NCI-H1436 (cell line): ENCODE results near the gene CXCR6.

Source experiments
- DNase-seq: peaks from one replicate; lab custom pipeline; 2025; lab: John Stamatoyannopoulos, UW

The CXCR6 gene

DNA sequence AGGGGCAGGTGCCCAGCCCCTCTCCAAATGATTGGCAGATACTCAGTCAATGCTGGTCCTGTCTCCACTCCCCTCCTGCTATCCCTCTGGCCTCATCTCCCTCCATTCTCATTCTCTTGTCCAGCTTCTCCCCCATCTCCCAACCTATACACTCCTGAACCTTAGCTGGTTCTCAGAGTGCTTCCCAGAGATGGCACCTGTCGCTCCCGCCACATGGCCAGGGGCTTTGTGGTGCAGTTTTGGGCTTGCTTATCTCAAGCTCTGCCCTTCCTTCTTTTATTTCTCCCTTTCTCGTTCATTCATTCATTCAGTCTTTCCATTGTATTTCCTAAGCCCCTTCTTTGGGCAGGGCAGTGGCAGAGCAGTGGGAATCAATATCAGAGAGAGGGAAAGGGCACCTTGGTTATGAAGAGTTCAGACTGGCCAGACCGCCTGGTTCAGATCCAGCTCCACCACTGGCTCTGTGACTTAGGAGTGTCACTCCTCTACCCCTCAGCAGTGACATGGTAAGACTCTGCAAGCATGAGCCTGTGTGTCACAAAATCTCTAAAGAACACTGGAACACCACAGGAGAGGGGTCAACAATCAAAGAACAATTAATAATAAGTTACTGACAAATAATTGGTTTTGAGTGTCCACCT lies 20.2 kb upstream of the CXCR6 start:
- DNase-seq = no peak

DNA sequence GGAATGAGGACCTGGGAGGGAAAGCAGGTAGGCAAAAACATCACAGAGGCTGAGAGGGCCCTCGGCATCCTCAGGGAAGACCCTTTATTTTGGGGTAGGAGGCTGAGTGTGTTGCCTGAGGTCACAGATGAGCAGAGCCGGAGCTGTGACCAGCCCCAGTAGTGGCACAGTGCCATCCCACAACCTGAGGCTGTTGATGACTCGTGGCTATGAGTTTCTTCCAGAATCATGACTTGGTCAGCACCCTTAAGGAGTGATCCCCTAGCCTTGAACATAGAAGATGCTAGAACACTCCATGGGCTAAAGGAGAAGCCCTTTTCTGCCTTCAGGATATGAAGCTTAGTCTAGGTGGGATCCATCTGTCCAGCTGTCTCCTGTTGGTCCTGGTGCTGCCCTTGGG lies 19.5 kb upstream of the CXCR6 start:
- DNase-seq = no peak

DNA sequence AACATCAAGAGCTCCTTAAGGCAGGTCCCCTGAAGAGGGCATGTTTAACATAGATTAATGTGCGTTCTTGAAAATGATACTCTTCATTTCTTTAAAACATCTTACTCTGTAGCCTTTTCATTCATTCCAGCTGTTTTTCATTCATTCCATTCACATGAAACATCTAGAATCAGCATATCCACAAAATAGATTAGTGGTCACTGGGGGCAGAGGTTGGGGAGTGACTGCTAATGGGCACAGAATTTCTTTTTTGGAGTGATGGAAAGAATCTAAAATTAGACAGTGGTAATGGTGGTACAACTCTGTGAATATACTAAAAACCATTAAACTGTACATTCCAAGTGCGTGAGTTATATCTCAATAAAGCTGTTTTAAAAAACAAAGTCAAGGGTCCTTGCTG lies 15.4 kb upstream of the CXCR6 start:
- DNase-seq = no peak

DNA sequence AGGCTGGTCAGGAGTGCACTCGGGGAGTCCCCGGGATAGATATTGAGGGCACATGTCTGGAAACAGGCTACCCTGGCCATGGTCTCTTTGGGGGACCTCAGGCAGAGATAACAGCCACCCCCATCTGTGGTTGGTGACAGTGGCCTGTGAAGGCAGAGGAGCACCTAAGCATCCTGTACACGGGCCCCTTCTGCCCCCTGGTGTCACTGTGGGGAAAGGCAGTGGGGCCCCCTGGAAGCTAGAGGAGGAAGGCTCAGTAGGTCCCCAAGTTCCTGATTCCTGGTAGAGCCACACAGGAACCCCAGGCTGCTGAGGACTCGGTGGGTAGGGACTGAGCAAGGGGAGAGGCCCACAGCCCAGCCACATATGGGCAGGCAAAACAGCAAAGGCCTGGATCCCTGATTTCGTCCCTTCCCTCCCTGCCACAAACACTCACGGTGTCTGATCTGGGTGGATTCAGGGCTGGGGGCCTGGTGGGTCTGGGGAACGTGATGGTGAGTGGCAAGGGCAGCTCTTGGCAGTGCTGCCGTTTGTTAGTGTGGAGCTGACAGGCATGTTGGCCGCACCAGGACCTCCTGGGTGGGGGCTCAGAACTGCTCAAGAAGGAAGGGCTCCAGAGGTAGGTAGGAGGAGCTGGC lies 14.1 kb upstream of the CXCR6 start:
- no peak for DNase-seq

DNA sequence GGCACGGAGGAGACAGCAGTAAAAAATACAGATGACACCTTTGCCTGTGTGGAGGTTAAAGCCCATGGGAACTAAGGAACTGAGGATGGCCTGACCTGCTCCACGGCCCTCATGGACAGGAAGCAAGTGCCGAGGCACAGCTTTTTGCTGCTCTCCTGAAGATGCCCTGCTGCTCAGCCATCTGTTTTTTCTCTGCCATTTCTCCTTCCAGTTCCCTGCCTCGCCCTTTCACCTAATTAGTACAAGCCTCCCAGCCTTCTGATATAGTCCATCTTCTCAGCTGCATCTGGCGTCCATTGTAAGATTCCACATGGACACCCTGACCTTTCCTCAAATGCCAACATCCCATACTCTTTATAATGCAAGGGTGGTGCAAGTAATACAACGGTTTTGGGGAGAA lies 11.8 kb upstream of the CXCR6 start:
- no peak for DNase-seq

DNA sequence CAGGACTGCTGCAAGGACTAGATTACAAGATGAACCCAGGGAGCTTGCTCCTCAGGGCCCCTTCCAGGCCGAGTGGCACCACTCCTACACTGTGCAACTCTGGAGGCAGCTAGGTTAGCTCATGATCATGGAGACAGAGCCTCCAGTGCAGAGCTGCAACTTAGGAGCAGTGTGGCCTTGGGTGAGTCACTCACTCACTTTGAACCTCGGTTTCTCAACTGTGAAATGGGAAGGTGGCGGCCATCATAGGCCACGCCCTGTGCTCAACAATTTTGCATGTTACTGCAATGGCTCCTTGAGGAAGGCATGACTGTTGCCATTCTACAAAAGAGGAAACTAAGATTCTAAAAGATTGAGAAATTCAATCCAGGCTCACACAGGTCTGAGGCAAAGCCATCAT lies 11.2 kb upstream of the CXCR6 start:
- no peak for DNase-seq

DNA sequence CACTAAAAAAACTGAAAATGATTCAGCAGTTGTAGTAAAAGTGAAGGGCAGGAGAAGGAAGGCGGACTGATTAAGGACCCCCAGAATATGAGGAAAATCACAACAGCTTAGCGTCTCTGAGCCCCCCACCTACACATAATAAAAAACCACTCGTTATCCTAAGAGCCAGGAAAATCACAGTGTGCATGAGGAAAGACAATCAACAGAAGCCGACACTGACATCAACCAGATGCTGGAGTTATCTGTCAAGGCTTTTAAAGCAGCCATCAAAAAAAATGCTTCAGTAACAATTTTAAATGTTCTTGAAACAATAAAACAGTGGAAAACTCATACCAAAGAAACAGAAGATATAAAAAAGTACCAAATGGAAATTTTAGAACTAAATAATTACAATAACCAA lies 9.7 kb upstream of the CXCR6 start:
- no peak for DNase-seq

DNA sequence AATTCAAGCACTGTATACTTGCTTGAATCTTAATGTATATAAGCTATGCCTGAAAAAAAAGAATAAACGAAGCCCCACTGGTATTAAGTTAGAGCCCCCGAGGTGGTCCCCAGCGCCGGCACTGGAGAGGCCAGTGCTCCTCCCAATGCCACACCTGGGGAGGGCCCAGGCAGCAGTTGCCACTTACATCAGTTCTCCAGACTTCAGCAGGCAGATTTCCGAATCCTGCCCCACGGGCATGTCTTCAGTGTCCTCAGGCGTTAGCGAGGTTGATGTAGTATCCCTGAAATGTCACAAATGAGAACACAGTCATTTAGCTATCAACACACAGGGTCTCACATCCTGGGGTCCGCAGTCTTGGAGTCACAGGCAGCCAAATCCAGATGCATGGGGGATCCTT lies 7.0 kb upstream of the CXCR6 start:
- DNase-seq = no peak

DNA sequence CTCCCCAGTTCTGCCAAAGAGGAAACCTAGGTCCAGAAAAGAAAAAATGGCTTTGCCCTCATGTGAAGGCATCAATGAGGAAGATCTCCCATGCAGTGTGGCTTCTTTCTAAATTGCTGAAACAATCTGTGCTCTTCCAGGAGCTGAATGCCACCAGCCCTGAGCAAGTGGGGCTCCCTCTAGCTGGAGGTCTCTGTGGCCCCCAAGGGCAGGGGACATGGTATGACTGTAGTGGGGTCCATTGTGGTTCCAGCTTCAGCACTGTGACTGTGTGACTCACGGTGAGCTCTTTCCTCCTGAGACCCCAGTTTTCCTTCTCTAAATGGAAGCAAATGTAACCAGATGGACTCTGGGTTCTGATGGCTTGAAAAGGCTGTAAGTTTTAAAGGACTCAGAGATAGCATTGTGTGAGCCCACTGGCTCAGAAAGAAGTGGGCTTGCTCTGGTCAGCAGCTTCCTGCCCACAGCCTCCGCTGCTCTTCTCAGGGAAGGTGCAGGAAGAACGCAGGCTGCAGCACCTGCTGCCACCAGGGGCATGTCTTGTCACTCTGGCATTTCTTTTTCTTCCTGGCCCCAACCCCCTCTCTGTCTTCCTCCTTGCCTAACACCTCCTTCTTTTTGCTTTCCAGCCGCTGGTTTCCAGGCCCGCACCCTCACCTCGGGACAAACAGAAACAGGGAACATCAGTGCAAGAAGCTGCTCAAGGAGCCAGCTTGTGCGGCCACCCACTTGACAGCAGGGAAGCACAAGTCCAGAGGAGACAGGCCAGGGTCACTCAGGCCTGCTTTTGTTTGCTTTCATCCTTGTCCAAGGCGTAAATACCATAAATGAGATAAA lies 5.8 kb upstream of the CXCR6 start:
- DNase-seq = no peak

DNA sequence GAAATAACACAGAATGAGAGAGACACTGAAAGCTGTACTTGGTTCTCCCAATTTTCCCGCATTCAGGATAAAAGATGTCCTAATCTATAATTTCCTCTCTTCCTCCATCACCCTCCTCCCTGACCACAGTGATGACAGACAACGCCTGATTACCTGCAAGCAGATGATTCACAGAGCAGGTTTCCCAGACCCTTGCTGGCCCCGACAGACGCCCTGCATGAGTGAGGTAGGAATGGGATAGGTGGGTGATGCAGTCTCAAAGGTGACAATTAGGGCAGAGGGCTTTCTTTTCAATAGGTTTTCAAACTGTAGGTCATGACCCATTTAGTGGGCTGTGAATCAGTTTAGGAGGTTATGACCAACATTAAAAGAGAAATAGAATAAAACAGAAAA lies 5.2 kb upstream of the CXCR6 start:
- DNase-seq = no peak

DNA sequence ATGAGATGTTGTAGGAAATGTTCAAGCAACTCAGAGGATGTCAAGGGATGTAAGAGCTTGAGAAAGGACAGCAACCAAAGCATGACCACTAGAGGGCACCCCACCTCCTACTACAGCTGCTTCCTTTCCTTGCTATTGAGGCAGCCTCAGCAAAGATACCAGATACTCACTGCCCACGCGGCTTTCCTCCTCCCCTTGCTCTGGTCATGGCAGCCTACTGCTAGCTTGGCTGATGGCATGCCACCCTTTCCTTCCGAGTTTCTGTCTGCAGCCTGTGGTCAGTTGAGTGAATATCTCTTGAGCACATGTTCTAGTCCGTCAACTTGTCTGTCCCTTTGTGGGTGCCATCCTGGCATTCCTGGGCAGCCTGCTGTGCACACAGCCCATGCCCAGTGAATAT lies 4.4 kb upstream of the CXCR6 start:
- peak; percentile 20 for DNase-seq

DNA sequence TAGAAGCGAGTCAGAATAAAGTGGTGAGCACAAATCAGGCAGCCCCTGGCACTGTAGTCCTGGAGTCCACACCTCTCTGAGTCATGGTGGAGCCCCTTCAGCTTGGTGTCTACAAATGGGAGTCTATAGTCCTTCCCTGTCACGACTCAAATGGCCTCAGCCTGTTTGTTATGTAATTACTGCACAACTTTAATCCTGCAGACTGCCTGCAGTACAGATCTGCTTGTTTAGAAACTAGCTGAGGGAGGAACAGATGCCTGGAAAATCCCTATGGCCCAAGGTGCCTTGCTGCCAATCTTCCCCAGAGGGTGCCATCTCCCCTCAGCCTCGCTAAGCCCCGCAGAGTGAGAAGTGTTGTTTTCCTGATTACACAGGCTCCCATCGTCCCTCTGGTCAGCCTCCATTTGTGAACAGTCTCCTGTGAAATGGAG lies 3.9 kb upstream of the CXCR6 start:
- no peak for DNase-seq

DNA sequence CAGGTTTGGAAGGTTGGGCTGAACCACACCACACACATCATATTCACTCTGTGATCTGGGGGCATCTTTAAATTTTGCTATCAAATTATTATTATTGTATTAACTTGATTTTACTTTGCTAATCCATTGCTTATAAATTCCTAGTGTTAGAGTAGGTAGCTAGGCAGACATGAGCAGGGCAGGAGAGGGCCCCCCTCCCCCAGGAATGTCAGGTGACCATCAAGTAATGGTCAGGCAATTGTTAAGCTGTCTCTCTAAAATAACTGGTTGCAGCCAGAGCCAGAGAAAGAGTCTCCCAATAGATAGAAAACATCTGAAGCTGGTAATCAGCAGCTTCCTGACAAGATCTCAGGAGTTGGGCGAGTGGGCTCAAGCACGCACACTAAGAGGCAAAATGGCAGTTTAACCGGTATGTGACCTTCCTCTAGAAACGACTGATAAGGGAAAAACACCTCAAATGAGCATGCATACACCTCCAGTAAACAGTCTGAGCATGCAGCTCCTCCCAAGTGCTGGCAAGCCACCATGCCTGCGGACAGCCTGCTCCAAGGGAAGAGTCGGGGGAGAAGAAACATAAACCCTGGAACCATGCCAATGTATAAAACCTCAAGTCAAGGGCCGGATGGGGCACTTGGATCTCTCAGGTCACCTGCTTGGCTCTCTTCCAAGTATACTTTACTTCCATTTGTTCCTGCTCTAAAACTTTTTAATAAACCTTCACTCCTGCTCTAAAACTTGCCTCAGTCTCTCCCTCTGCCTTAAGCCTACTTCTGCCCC lies 3.1 kb upstream of the CXCR6 start:
- DNase-seq = no peak

DNA sequence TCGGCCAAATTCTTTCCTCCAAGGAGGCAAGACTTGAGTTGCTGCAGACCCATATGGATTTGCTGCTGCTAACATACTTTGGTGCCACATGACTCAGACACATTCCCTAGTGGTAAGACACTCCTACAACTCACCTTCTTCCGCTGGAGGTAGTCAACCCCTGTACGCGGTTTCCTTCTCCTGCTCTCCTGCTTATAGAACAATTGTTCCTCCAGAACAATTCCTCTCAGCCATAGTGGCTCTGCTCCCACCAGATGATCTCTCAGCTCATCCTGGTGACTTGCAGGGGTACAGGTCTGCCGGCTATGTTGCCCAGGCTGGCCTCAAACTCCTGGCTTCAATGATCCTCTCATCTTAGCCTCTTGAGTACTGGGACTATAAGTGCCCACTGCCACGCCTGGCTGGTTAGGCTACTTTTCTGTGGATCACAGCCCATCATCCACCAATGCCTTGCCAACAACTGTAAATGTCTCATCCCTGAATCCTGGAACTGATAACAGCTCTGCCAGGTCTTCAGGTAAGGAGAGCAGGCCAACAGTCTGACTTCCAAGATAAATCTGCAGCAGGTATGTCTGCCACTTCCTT lies 2.4 kb upstream of the CXCR6 start:
- no peak for DNase-seq

DNA sequence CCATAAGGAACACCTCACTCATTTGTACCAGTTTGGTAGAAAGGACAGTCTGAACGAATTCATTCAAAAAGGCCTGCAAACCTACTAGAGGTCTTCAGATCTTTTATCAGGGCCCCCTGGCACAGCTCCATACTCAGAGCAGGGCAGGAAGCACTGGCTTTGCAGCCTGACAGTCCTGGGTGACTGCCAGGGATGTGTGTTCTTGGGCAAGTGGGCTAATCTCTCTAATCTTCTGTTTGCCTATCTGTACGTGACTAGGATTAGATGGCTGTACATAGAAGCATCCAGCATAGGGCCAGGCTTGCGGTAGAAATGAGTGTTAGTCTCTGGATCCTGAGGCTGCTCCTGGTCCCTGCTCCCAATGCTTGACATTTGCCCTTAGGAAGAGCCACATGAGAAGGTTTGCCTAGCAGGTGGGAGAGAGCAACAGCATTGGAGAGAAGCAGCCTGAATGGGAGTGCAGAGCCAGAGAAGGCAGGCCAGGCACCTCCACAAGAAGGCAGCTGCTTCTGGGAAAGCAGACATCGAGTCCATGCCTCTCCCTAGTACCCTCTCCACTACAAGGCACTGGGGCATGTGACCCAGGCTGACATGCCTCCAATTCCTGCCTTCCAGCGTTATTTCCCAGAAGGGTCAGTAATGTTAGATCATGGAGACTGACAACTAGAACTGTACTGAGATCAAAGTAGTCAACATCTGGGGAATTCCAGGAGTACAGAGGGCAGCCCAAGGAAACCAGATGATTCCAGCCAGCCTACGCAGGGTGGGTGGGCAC lies 1.0 kb upstream of the CXCR6 start:
- no peak for DNase-seq

DNA sequence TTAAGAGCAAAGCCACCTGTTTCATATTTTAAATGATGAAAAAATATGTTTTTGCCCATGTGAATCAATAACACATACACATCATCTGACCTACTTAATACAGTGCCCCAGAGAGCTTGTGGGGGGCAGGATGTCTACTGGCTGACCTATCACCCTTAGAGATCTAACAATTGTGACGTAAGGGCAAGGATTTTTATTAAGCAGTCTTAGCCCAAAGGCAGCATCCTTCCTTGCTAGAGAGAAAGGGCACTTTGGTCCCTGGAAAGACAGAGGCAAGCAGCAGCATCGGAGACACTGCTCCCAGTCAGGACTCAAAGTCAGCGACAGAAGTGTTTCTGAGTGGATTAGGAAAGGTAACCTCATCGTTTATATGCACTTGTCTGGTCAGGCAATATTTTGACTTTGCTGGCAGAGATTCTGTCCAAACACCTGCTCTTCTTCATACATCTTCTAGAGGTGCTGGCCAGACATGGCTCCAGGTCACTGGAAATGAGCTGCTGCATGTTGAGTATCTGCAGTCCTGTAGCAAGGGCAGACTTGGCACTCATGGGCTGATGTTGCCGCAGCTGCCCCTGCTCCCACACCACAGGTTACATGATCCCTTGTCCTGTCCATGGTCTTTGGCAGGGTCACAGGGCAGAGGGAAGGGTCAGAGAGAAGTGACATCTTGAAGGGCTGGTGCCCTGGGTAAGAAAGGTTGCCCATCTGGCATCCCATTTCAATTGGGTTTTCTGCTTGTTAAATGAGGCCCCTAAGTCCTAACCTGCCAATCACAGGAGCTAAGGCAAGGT lies 1.8 kb downstream of the CXCR6 start:
- DNase-seq = no peak

DNA sequence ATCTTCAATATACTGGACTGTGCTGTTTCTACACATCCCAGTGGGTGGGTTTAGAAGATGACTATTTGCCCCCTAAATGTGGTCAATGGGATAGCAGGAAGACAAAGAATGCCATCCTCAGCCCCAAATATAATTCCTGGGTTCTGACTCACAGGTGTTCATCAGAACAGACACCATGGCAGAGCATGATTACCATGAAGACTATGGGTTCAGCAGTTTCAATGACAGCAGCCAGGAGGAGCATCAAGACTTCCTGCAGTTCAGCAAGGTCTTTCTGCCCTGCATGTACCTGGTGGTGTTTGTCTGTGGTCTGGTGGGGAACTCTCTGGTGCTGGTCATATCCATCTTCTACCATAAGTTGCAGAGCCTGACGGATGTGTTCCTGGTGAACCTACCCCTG lies 3.0 kb downstream of the CXCR6 start:
- DNase-seq = no peak

DNA sequence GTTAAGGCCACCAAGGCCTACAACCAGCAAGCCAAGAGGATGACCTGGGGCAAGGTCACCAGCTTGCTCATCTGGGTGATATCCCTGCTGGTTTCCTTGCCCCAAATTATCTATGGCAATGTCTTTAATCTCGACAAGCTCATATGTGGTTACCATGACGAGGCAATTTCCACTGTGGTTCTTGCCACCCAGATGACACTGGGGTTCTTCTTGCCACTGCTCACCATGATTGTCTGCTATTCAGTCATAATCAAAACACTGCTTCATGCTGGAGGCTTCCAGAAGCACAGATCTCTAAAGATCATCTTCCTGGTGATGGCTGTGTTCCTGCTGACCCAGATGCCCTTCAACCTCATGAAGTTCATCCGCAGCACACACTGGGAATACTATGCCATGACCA lies 3.6 kb downstream of the CXCR6 start:
- DNase-seq = no peak

DNA sequence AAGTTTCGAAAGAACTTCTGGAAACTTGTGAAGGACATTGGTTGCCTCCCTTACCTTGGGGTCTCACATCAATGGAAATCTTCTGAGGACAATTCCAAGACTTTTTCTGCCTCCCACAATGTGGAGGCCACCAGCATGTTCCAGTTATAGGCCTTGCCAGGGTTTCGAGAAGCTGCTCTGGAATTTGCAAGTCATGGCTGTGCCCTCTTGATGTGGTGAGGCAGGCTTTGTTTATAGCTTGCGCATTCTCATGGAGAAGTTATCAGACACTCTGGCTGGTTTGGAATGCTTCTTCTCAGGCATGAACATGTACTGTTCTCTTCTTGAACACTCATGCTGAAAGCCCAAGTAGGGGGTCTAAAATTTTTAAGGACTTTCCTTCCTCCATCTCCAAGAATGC lies 4.1 kb downstream of the CXCR6 start:
- DNase-seq = no peak

DNA sequence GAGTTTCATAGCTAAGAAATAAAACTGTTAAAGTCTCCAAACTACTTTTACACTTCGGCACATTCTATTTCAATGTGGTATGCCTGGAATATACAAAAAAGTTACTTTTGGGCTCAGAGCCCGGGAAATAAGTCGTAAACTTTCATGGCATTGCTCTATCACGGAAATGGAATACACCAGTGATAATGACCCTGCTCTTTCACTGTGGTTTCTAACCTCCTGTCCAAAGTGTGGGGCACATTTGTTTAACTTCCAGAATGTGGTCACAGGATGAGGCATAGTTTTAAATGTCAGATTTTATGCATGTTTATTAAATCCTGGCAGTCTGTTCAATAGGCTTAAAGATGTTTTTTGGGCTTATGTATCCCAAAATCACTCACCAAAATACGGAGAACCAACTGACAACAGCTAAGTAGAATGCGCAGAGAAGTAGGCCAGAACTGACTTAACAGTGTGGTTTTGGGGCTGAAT lies 5.1 kb downstream of the CXCR6 start:
- DNase-seq = no peak
